Astrocyte (in vitro differentiated cells and primary cell): ENCODE data around the gene CALCOCO1. TPM values are rescaled to one million over a fixed set of nuclear protein-coding genes. Genes with fewer than 3 reads are reported as not detected.

Source experiments
- DNase-seq: peaks from one replicate; pipeline ENCODE4 v3.0.0-alpha.2; 2010; ENCODE audit warnings: low read depth
- FAIRE-seq: peaks from 2 replicates; lab custom pipeline; 2011; peaks lifted over from hg19 to GRCh38; lab: Jason Lieb, UNC
- H2AFZ ChIP-seq: 2 replicates; pipeline ENCODE4 v1.6.0; 2012; ENCODE audit warnings: low read depth, low read length, inconsistent platforms
- H3K27ac ChIP-seq: 2 replicates; pipeline ENCODE4 v1.5.1; 2011; ENCODE audit warnings: low read depth, low read length, inconsistent platforms
- H3K27me3 ChIP-seq: 2 replicates; pipeline ENCODE4 v1.6.0; 2011; ENCODE audit warnings: low read length, inconsistent platforms; ENCODE audit not compliant: insufficient read depth
- H3K36me3 ChIP-seq: 2 replicates; pipeline ENCODE4 v1.5.1; 2011; ENCODE audit warnings: low read length, inconsistent platforms; ENCODE audit not compliant: insufficient read depth
- H3K4me1 ChIP-seq: 2 replicates; pipeline ENCODE4 v1.5.1; 2011; ENCODE audit warnings: low read length, inconsistent platforms; ENCODE audit not compliant: insufficient read depth
- H3K4me2 ChIP-seq: 2 replicates; pipeline ENCODE4 v1.6.0; 2012; ENCODE audit warnings: low read length, inconsistent platforms
- H3K4me3 ChIP-seq: 2 replicates; pipeline ENCODE4 v1.5.1; 2011; ENCODE audit warnings: low read depth, mild to moderate bottlenecking, low read length, inconsistent platforms; ENCODE audit not compliant: insufficient read depth
- H3K79me2 ChIP-seq: 2 replicates; pipeline ENCODE4 v1.6.0; 2012; ENCODE audit warnings: mild to moderate bottlenecking, low read length, inconsistent platforms; ENCODE audit not compliant: insufficient read depth
- H3K9ac ChIP-seq: 2 replicates; pipeline ENCODE4 v1.6.0; 2012; ENCODE audit warnings: mild to moderate bottlenecking, low read length, inconsistent platforms
- H3K9me3 ChIP-seq: 2 replicates; pipeline ENCODE4 v1.5.1; 2012; ENCODE audit warnings: low read depth, mild to moderate bottlenecking, low read length, inconsistent platforms; ENCODE audit not compliant: insufficient read depth
- H4K20me1 ChIP-seq: 2 replicates; pipeline ENCODE4 v1.6.0; 2012; ENCODE audit warnings: low read length, inconsistent platforms; ENCODE audit not compliant: insufficient read depth
- H3K27ac Mint-ChIP-seq: one replicate; pipeline ENCODE4 v1.8.0; 2021; ENCODE audit warnings: mild to moderate bottlenecking, mixed read lengths; ENCODE audit not compliant: unreplicated experiment
- H3K27me3 Mint-ChIP-seq: one replicate; pipeline ENCODE4 v1.8.0; 2021; ENCODE audit warnings: low read depth, mixed read lengths; ENCODE audit not compliant: unreplicated experiment
- H3K36me3 Mint-ChIP-seq: one replicate; pipeline ENCODE4 v1.8.0; 2021; ENCODE audit warnings: low read depth, mixed read lengths; ENCODE audit not compliant: unreplicated experiment
- H3K4me1 Mint-ChIP-seq: one replicate; pipeline ENCODE4 v1.8.0; 2021; ENCODE audit warnings: low read depth, mixed read lengths; ENCODE audit not compliant: unreplicated experiment
- H3K4me3 Mint-ChIP-seq: one replicate; pipeline ENCODE4 v1.8.0; 2021; ENCODE audit warnings: mild to moderate bottlenecking, moderate library complexity, mixed read lengths; ENCODE audit not compliant: unreplicated experiment
- H3K9me3 Mint-ChIP-seq: one replicate; pipeline ENCODE4 v1.8.0; 2021; ENCODE audit warnings: mild to moderate bottlenecking, mixed read lengths; ENCODE audit not compliant: unreplicated experiment
- CTCF ChIP-seq: IDR thresholded peaks from 2 replicates; pipeline ENCODE4 v1.5.1; 2011; ENCODE audit warnings: low read depth, mild to moderate bottlenecking, inconsistent platforms, low read length, moderate library complexity; ENCODE audit not compliant: insufficient read depth
- EZH2 ChIP-seq: IDR thresholded peaks from 2 replicates; pipeline ENCODE4 v1.6.1; 2012; ENCODE audit warnings: mild to moderate bottlenecking, low read length, inconsistent platforms; ENCODE audit not compliant: insufficient read depth
- total RNA-seq: library from RNA; stranded (reverse); gene quantifications from 2 replicates; pipeline ENCODE4 v1.2.1, GENCODE V29; 2021

The CALCOCO1 gene
- total RNA-seq, 1 donor from 2014 or later = 85.2 TPM

- Mint-ChIP-seq H3K4me1 (no peaks in the 10 kb centered on the region), H3K27me3 (peaks cover 15% of the 10 kb centered on the region), H3K36me3 (no peaks in the 10 kb centered on the region), H3K4me3 (no peak overlapping the region), H3K27ac (no peak overlapping the region), H3K9me3 (no peaks in the 10 kb centered on the region)
- no peak overlapping the region for H2AFZ ChIP-seq
- H3K9ac ChIP-seq = no peak overlapping the region
- DNase-seq = no peak
- FAIRE-seq = no peak
- no peak for TF ChIP-seq CTCF
- no peak for TF ChIP-seq EZH2
- no peaks in the 10 kb centered on the region for H3K9me3 ChIP-seq
- no peaks in the 10 kb centered on the region for H3K36me3 ChIP-seq
- no peak overlapping the region for H3K27ac ChIP-seq
- no peaks in the 10 kb centered on the region for H3K4me1 ChIP-seq
- H3K4me3 ChIP-seq = no peak overlapping the region
- no peaks in the 10 kb centered on the region for H3K79me2 ChIP-seq
- peaks cover 9% of the 10 kb centered on the region for H3K27me3 ChIP-seq
- no peaks in the 10 kb centered on the region for H4K20me1 ChIP-seq
- no peak overlapping the region for H3K4me2 ChIP-seq
Observed at GRCh38 chr12:53688134-53688533, 39.1 kb downstream of the CALCOCO1 start.

- H3K9ac ChIP-seq = no peak overlapping the region
- no peaks in the 10 kb centered on the region for H3K4me1 Mint-ChIP-seq
- DNase-seq (no peak), FAIRE-seq (no peak)
- H3K4me3 ChIP-seq = no peak overlapping the region
- no peaks in the 10 kb centered on the region for H3K36me3 ChIP-seq
- H3K36me3 Mint-ChIP-seq = no peaks in the 10 kb centered on the region
- no peak overlapping the region for H2AFZ ChIP-seq
- peaks cover 15% of the 10 kb centered on the region for H3K27me3 Mint-ChIP-seq
- no peaks in the 10 kb centered on the region for H3K79me2 ChIP-seq
- H4K20me1 ChIP-seq = no peaks in the 10 kb centered on the region
- H3K4me2 ChIP-seq = no peak overlapping the region
- no peaks in the 10 kb centered on the region for H3K9me3 Mint-ChIP-seq
- TF ChIP-seq EZH2 (no peak), CTCF (no peak)
- H3K4me1 ChIP-seq = no peaks in the 10 kb centered on the region
- no peak overlapping the region for H3K27ac Mint-ChIP-seq
- no peak overlapping the region for H3K27ac ChIP-seq
- H3K9me3 ChIP-seq = no peaks in the 10 kb centered on the region
- no peak overlapping the region for H3K4me3 Mint-ChIP-seq
- peaks cover 6% of the 10 kb centered on the region for H3K27me3 ChIP-seq
Observed at GRCh38 chr12:53686436-53686835, 40.8 kb downstream of the CALCOCO1 start.

- H2AFZ ChIP-seq = no peak overlapping the region
- no peaks in the 10 kb centered on the region for H3K4me1 ChIP-seq
- Mint-ChIP-seq H3K4me1 (no peaks in the 10 kb centered on the region), H3K27ac (no peak overlapping the region), H3K27me3 (peaks cover 12% of the 10 kb centered on the region), H3K4me3 (no peak overlapping the region), H3K36me3 (no peaks in the 10 kb centered on the region), H3K9me3 (no peaks in the 10 kb centered on the region)
- no peaks in the 10 kb centered on the region for H3K79me2 ChIP-seq
- H3K27ac ChIP-seq = no peak overlapping the region
- no peak overlapping the region for H3K9ac ChIP-seq
- H3K4me3 ChIP-seq = no peak overlapping the region
- no peaks in the 10 kb centered on the region for H3K9me3 ChIP-seq
- peaks cover 6% of the 10 kb centered on the region for H3K27me3 ChIP-seq
- TF ChIP-seq CTCF = no peak
- no peak for TF ChIP-seq EZH2
- DNase-seq = no peak
- FAIRE-seq = no peak
- no peaks in the 10 kb centered on the region for H4K20me1 ChIP-seq
- H3K4me2 ChIP-seq = no peak overlapping the region
- no peaks in the 10 kb centered on the region for H3K36me3 ChIP-seq
Observed at GRCh38 chr12:53684654-53685220, 42.5 kb downstream of the CALCOCO1 start.
